Panc1 (cell line): ENCODE data around the gene GOLPH3. TPM values are rescaled to one million over a fixed set of nuclear protein-coding genes. Genes with fewer than 3 reads are reported as not detected.

Source experiments
- ATAC-seq: fragments of 200-7000 bp; cut with Tn5 transposase; 2 replicates; pipeline ENCODE4 v1.9.1; 2020; ENCODE audit warnings: mild to moderate bottlenecking, moderate library complexity
- BruUV-seq: library from RNA; stranded (reverse); fragments of 400-500 nt; replicated peaks from 2 replicates; lab custom pipeline; 2021; lab: Mats Ljungman, UMichigan
- CTCF ChIA-PET: fragments of 300-600 bp; sonication (Branson Sonifier 250); formaldehyde crosslinking; loops from one replicate; lab custom pipeline; 2022; ENCODE audit warnings: antibody characterized with exemption; lab: Charles Lee
- POLR2A ChIA-PET: fragments of 300-600 bp; sonication (Branson Sonifier 250); formaldehyde crosslinking; loops from one replicate; lab custom pipeline; 2022; ENCODE audit warnings: antibody characterized with exemption; lab: Charles Lee
- DNase-seq: peaks from one replicate; pipeline ENCODE4 v3.0.0-alpha.2; 2010; ENCODE audit warnings: low read depth, low spot score
- H3K27ac ChIP-seq: 2 replicates; pipeline ENCODE4 v1.5.1; 2011; ENCODE audit warnings: mild to moderate bottlenecking, low read length, inconsistent platforms
- H3K27me3 ChIP-seq: fragments of 200-500 bp; sonication (Bioruptor generic); 2 replicates; pipeline ENCODE4 v1.6.0; 2014; ENCODE audit warnings: low read length, inconsistent platforms; ENCODE audit not compliant: control insufficient read depth, insufficient read depth
- H3K36me3 ChIP-seq: fragments of 200-500 bp; sonication (Bioruptor generic); 2 replicates; pipeline ENCODE4 v1.5.1; 2014; ENCODE audit warnings: inconsistent platforms, mild to moderate bottlenecking, low read length, moderate library complexity; ENCODE audit not compliant: control insufficient read depth, insufficient read depth
- H3K4me1 ChIP-seq: 2 replicates; pipeline ENCODE4 v1.5.1; 2011; ENCODE audit warnings: inconsistent platforms, mild to moderate bottlenecking, low read length, moderate library complexity; ENCODE audit not compliant: control insufficient read depth, insufficient read depth
- H3K4me3 ChIP-seq, 2 experiments: 2 replicates each; pipeline ENCODE4 v1.5.1; 2011 to 2012; ENCODE audit warnings: low read depth in 2 of 2, low read length in 2 of 2, mild to moderate bottlenecking in 2 of 2, inconsistent platforms in 1 of 2, moderate library complexity in 1 of 2
- H3K9me3 ChIP-seq: fragments of 200-500 bp; sonication (Bioruptor generic); 2 replicates; pipeline ENCODE4 v1.5.1; 2014; ENCODE audit warnings: low read depth, mild to moderate bottlenecking, inconsistent platforms, low read length, moderate library complexity; ENCODE audit not compliant: control insufficient read depth, insufficient read depth
- CTCF ChIP-seq: fragments of 450-650 bp; IDR thresholded peaks from 2 replicates; pipeline ENCODE4 v1.5.1; 2017; ENCODE audit warnings: mild to moderate bottlenecking
- POLR2AphosphoS5 ChIP-seq: IDR thresholded peaks from 2 replicates; pipeline ENCODE4 v1.6.1; 2012; ENCODE audit warnings: mild to moderate bottlenecking, low read depth, low read length, moderate library complexity
- SIN3A ChIP-seq: IDR thresholded peaks from 2 replicates; pipeline ENCODE4 v1.6.1; 2012; ENCODE audit warnings: low read depth, mild to moderate bottlenecking, low read length, moderate library complexity, borderline replicate concordance; ENCODE audit not compliant: insufficient read depth
- TCF7L2 ChIP-seq: IDR thresholded peaks from 2 replicates; pipeline ENCODE4 v1.6.1; 2011; ENCODE audit warnings: mild to moderate bottlenecking, low read depth, low read length, inconsistent platforms
- in situ Hi-C: cut with HindIII; loops from 2 replicates; pipeline ENCODE4 v1.10.0; 2016; ENCODE audit warnings: low sequenced_read_pairs, low pct_unique_long_range_greater_than_20kb
- intact Hi-C: fragments of 100-400 bp; cut with micrococcal nuclease; formaldehyde crosslinking; loops from one replicate; pipeline ENCODE4 v1.10.0; 2022; ENCODE audit not compliant: unreplicated experiment
- total RNA-seq: library from RNA; stranded (reverse); gene quantifications from one replicate; pipeline ENCODE4 v1.2.1, GENCODE V29; 2021; ENCODE audit not compliant: unreplicated experiment
- TF ChIP-seq, protein P1 (sequence below), 2 experiments: IDR thresholded peaks; 2 replicates each; pipeline ENCODE4 v1.6.1; 2011 to 2012; ENCODE audit warnings: low read depth in 2 of 2, control low read depth in 1 of 2, low read length in 1 of 2, mild to moderate bottlenecking in 1 of 2, moderate library complexity in 1 of 2; ENCODE audit not compliant: insufficient read depth in 1 of 2

The GOLPH3 gene
- total RNA-seq, 1 experiment from 2014 or later = 89.7 TPM

DNA sequence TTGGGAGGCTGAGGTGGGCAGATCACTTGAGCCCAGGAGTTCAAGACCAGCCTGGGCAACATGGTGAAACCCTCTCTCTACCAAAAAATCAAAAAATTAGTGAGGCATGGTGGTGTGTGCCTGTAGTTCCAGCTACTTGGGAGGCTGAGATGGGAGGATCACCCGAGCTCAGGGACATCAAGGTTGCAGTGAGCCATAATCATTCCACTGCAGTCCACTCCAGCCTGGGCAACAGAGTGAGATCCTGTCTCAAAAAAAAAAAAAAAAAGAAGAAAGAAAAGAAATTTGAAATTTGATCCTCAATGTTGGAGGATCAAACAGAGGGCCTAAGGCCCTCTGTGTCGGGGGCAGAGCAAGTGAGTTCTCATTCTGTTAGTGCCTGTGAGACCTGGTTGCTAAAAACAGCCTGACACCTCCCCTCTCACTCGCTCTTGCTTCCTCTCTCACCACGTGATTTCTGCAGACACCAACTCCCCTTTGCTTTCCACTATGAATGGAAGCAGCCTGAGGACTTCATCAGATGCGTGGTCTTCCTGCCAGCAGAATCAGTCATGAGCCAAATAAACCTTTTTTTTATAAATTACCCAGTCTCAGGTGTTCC lies 8.4 kb upstream of the GOLPH3 start:
- H3K4me1 ChIP-seq = no peaks in the 10 kb centered on the region
- TF ChIP-seq SIN3A (no peak), TCF7L2 (no peak), POLR2AphosphoS5 (no peak), CTCF (no peak)
- TF ChIP-seq, protein P1, sequence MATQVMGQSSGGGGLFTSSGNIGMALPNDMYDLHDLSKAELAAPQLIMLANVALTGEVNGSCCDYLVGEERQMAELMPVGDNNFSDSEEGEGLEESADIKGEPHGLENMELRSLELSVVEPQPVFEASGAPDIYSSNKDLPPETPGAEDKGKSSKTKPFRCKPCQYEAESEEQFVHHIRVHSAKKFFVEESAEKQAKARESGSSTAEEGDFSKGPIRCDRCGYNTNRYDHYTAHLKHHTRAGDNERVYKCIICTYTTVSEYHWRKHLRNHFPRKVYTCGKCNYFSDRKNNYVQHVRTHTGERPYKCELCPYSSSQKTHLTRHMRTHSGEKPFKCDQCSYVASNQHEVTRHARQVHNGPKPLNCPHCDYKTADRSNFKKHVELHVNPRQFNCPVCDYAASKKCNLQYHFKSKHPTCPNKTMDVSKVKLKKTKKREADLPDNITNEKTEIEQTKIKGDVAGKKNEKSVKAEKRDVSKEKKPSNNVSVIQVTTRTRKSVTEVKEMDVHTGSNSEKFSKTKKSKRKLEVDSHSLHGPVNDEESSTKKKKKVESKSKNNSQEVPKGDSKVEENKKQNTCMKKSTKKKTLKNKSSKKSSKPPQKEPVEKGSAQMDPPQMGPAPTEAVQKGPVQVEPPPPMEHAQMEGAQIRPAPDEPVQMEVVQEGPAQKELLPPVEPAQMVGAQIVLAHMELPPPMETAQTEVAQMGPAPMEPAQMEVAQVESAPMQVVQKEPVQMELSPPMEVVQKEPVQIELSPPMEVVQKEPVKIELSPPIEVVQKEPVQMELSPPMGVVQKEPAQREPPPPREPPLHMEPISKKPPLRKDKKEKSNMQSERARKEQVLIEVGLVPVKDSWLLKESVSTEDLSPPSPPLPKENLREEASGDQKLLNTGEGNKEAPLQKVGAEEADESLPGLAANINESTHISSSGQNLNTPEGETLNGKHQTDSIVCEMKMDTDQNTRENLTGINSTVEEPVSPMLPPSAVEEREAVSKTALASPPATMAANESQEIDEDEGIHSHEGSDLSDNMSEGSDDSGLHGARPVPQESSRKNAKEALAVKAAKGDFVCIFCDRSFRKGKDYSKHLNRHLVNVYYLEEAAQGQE (IDR thresholded peaks at IDR 0.05; ENCODE audit: insufficient read depth in 1 of 2, low read depth in 2 of 2, low read length in 1 of 2) = no peak
- CTCF ChIA-PET = interaction anchor here (0.6 kb wide), 1 partner anchor 113 kb away, joined by 8 read pairs; no protein-coding TSS in a partner anchor
- no peaks in the 10 kb centered on the region for H3K36me3 ChIP-seq
- POLR2A ChIA-PET = interaction anchor here (0.6 kb wide), 1 partner anchor 77 kb away, joined by 3 read pairs; no protein-coding TSS in a partner anchor
- ATAC-seq = no peak
- BruUV-seq = no TSS peak
- no peak overlapping the region for H3K4me3 ChIP-seq
- no peaks in the 10 kb centered on the region for H3K27me3 ChIP-seq
- no peaks in the 10 kb centered on the region for H3K9me3 ChIP-seq
- intact Hi-C loops (no loop called here), in situ Hi-C loops (no loop called here)
- DNase-seq = no peak
- no peak overlapping the region for H3K27ac ChIP-seq

DNA sequence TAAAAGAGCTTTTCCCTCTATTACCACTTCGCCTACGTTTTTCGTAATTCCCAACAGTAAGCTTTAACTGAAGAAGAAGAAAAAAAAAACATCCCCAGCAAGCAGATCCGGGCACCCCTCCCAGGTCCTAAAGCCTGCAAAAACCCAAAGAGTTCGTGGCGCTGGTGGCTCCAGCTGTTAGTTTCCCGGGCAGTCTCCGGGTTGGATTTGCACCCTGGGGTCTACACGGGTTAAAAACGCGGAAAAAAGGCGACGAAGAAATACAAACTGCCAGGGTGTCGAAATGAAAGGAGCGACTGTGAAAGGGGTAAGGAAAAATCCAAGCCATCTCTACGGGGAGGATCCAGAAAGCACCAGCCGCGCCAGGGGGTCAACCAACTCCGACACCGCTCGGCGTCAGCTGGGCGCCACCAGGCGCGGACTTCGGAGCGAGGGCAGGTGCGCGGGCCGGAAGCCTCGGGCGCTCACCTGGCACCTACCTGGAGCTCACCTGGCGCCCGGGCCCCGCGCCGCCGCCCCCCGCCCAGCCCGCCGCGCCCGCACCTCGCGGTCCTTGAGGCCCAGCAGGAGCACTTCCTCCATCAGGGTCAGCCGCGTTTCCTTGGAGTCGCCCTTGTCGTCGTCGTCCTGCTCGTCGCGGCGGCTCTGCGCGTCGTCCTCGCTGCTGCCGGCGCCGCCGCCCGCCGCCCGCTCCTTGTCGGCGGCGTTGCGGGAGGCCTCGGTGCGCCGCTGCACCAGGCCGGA lies 680 bp downstream of the GOLPH3 start:
- DNase-seq (no peak), ATAC-seq (peak; percentile 55)
- H3K36me3 ChIP-seq = peaks cover 15% of the 10 kb centered on the region
- intact Hi-C loops = no loop called here
- CTCF ChIA-PET = interaction anchor here (0.7 kb wide), 1 partner anchor 15 kb away, joined by 5 read pairs; no protein-coding TSS in a partner anchor
- peak overlapping the region; percentile 96 for H3K27ac ChIP-seq
- no peaks in the 10 kb centered on the region for H3K27me3 ChIP-seq
- peak overlapping the region; percentile 81 to 83 for H3K4me3 ChIP-seq
- TF ChIP-seq SIN3A (0 out of 2 replicates have a peak, but pooled peaks have one; percentile 79), CTCF (no peak)
- no peaks in the 10 kb centered on the region for H3K9me3 ChIP-seq
- peaks cover 23% of the 10 kb centered on the region for H3K4me1 ChIP-seq
- POLR2A ChIA-PET = interaction anchor here (0.7 kb wide), 1 partner anchor 216 kb away, joined by 4 read pairs; no protein-coding TSS in a partner anchor
- in situ Hi-C loops = no loop called here
- no TSS peak for BruUV-seq
